Measurements from ENCODE around the gene PPEF1.

PPEF1 gene, protein sequence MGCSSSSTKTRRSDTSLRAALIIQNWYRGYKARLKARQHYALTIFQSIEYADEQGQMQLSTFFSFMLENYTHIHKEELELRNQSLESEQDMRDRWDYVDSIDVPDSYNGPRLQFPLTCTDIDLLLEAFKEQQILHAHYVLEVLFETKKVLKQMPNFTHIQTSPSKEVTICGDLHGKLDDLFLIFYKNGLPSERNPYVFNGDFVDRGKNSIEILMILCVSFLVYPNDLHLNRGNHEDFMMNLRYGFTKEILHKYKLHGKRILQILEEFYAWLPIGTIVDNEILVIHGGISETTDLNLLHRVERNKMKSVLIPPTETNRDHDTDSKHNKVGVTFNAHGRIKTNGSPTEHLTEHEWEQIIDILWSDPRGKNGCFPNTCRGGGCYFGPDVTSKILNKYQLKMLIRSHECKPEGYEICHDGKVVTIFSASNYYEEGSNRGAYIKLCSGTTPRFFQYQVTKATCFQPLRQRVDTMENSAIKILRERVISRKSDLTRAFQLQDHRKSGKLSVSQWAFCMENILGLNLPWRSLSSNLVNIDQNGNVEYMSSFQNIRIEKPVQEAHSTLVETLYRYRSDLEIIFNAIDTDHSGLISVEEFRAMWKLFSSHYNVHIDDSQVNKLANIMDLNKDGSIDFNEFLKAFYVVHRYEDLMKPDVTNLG

DNA sequence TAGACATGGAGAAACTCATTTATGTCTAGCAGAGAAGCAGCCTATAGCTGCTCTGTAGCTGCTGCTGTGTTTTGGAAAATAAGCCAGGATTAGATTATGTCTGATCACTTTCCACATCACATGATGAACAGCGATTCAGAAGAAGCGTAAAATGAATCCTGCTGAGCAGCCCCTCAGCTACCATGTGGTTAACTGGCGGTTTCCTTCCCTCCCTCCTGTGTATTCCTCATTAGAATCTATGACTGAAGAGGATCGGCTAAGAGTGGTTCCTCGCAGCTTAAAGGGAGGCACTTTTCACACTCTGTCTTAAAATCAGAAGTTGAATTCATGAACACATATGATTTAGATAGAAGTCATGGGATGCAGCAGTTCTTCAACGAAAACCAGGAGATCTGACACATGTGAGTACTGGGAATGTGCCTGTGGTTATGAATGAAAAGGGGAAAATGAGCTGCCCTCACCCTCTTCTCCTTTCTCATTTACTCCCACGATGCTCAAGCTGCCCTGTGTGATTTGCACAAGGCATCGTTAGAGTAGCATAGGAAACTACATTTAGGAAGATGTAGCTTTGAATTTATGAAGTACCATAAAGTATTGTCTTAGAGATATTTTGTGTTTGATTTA is at the start of gene PPEF1:
Gene PPEF1 (plus strand): TSS at position 220 of the 624 bp plus-strand sequence. CDS start 136 bp downstream, at position 356.
- TF ChIP-seq ZNF384 (IDR thresholded peaks at IDR 0.05): no peak
- no peak for TF ChIP-seq ELF4 (IDR thresholded peaks at IDR 0.05)
- no peak for TF ChIP-seq FOXA1 (IDR thresholded peaks at IDR 0.05)
- no peak for TF ChIP-seq NFRKB (IDR thresholded peaks at IDR 0.05)
- no peak for TF ChIP-seq TARDBP (IDR thresholded peaks at IDR 0.05)
- TF ChIP-seq SUZ12 (IDR thresholded peaks at IDR 0.05): no peak
- TF ChIP-seq L3MBTL2 (conservative IDR thresholded peaks at IDR 0.05): peak; percentile 65
- no peak for TF ChIP-seq BHLHE40 (IDR thresholded peaks at IDR 0.05; ENCODE audit: borderline replicate concordance)
- peak; percentile 13 for DNase-seq (ENCODE audit: extremely low spot score)
- ChIA-PET POLR2A (interaction anchor here (1.0 kb wide), 1 partner anchor 31 kb away, joined by 5 read pairs; no protein-coding TSS in a partner anchor), CTCF (no interaction called here)

DNA sequence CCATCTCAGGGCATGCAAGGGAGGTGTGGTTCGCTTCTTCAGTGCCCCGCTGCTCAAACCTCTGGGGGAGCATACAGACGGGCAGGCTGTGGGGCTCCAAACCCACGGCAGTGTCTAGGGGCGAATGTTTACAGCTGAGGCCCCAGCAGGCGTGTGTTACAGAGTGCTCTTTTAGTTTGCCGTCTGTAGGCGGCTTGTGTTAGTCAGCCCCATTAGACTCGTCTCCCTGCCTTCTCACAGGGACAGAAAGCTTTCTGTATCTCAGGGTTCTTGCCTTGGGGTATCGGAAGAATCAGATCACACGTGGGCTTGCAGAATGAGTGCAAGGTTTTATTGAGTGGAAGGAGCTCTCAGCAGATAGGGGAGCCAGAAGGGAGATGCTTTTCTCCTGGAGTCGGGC is 46.2 kb upstream of the PPEF1 start:
- ChIA-PET POLR2A (no interaction called here), CTCF (no interaction called here)
- no peak for DNase-seq (ENCODE audit: extremely low spot score)
- TF ChIP-seq NFRKB (IDR thresholded peaks at IDR 0.05): no peak
- no peak for TF ChIP-seq CTBP1 (IDR thresholded peaks at IDR 0.05; ENCODE audit: borderline replicate concordance)
- no peak for TF ChIP-seq HDGF (IDR thresholded peaks at IDR 0.05; ENCODE audit: borderline replicate concordance)
- TF ChIP-seq L3MBTL2 (conservative IDR thresholded peaks at IDR 0.05): no peak
- TF ChIP-seq ELF4 (IDR thresholded peaks at IDR 0.05): no peak
- no peak for TF ChIP-seq FOXA1 (IDR thresholded peaks at IDR 0.05)
- no peak for TF ChIP-seq SP1 (IDR thresholded peaks at IDR 0.05)

DNA sequence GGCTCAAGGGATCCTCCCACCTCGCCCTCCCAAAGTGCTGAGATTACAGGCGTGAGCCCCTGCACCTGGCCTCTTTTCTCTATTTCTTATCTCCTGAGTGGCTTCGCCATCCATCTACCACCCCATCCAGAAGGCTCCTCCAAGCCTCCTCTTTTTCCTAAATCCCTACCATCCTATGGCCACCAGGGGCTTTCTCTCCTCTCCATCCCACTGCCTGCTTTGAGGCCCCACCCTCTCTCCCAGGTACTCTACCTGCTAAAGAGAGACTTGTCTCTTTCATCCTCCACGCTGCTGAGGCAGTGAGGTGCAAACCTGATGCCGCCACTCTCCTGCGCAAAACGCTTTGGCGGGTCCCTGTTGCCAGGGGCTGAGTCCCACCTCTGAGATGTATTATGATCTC is 42.5 kb upstream of the PPEF1 start:
- DNase-seq (ENCODE audit: extremely low spot score): no peak
- ChIA-PET CTCF (no interaction called here), POLR2A (no interaction called here)
- no peak for TF ChIP-seq ELF4 (IDR thresholded peaks at IDR 0.05)
- no peak for TF ChIP-seq CTBP1 (IDR thresholded peaks at IDR 0.05; ENCODE audit: borderline replicate concordance)
- no peak for TF ChIP-seq ARNT (IDR thresholded peaks at IDR 0.05)
- TF ChIP-seq, protein P1, sequence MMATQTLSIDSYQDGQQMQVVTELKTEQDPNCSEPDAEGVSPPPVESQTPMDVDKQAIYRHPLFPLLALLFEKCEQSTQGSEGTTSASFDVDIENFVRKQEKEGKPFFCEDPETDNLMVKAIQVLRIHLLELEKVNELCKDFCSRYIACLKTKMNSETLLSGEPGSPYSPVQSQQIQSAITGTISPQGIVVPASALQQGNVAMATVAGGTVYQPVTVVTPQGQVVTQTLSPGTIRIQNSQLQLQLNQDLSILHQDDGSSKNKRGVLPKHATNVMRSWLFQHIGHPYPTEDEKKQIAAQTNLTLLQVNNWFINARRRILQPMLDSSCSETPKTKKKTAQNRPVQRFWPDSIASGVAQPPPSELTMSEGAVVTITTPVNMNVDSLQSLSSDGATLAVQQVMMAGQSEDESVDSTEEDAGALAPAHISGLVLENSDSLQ (IDR thresholded peaks at IDR 0.05): no peak
- no peak for TF ChIP-seq HDGF (IDR thresholded peaks at IDR 0.05; ENCODE audit: borderline replicate concordance)
- TF ChIP-seq LEF1 (IDR thresholded peaks at IDR 0.05; ENCODE audit: borderline replicate concordance): no peak
- TF ChIP-seq L3MBTL2 (conservative IDR thresholded peaks at IDR 0.05): no peak
- no peak for TF ChIP-seq TARDBP (IDR thresholded peaks at IDR 0.05)
- TF ChIP-seq ZNF384 (IDR thresholded peaks at IDR 0.05): no peak
- no peak for TF ChIP-seq NFRKB (IDR thresholded peaks at IDR 0.05)
- no peak for TF ChIP-seq BHLHE40 (IDR thresholded peaks at IDR 0.05; ENCODE audit: borderline replicate concordance)
- TF ChIP-seq FOXK2 (IDR thresholded peaks at IDR 0.05): no peak
- no peak for TF ChIP-seq FOXA1 (IDR thresholded peaks at IDR 0.05)
- TF ChIP-seq SUZ12 (IDR thresholded peaks at IDR 0.05): no peak
- TF ChIP-seq SP1 (IDR thresholded peaks at IDR 0.05): no peak

DNA sequence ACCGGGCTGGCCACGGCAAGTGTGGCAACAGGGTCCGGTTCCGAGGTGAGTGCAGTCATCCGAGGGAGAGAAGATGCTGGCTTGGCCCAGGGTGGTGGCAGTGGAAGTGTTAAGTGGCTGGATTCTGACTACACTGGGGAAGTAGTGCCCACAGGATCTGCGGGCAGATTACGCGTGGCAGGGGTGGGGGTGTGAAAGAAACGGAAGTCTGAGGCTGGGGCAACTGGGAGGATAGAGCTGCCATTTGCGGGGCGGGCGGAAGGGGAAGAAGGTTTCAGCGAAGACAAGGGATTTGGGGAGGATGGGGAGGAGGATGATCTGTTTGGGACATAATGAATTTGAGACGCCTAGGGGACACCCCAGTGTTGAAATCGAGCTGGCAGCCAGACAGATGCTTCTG is 40.8 kb upstream of the PPEF1 start:
- no peak for TF ChIP-seq ELF4 (IDR thresholded peaks at IDR 0.05)
- TF ChIP-seq NFRKB (IDR thresholded peaks at IDR 0.05): no peak
- TF ChIP-seq L3MBTL2 (conservative IDR thresholded peaks at IDR 0.05): no peak
- no peak for TF ChIP-seq ARNT (IDR thresholded peaks at IDR 0.05)
- no peak for TF ChIP-seq LEF1 (IDR thresholded peaks at IDR 0.05; ENCODE audit: borderline replicate concordance)
- no peak for TF ChIP-seq BHLHE40 (IDR thresholded peaks at IDR 0.05; ENCODE audit: borderline replicate concordance)
- TF ChIP-seq HDGF (IDR thresholded peaks at IDR 0.05; ENCODE audit: borderline replicate concordance): no peak
- TF ChIP-seq FOXA1 (IDR thresholded peaks at IDR 0.05): no peak
- ChIA-PET CTCF (no interaction called here), POLR2A (no interaction called here)
- no peak for DNase-seq (ENCODE audit: extremely low spot score)

DNA sequence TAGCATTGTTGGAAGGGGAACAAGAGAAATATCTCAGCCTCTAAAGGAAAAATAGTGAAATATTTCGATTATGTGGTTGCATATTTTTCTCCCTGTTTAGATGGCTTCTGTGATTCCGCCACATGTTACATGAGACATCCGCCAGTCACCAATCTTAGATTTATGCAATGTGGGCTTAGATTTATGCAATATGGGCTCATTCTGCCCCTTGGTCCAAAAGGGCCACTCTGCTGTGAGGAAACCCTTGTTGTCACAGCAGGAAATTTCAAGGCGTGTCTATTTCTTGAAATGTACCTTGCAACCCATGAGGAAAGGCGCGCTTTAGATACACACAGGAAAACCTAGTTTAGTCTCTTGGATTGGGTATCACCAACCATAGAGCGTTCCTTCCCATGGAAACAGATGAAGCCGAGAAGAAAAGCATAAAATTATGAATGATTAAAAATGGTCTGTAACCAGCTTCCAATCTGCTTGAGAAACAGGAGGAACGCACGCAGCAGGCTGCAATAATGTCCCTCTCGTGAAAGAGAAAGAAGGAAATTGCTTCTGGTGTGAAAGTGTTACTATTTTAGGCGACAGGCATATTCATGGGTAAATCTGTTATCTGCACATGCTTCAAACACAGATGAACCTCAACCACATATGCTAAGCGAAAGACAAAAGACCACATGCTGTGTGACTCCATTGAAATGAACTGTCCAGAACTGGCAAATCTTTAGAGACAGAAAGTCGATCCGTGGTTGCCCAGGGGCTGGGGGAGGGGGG is 39.2 kb upstream of the PPEF1 start:
- CTCF ChIA-PET: no interaction called here
- TF ChIP-seq ZNF384 (IDR thresholded peaks at IDR 0.05) (no peak), HDGF (IDR thresholded peaks at IDR 0.05; ENCODE audit: borderline replicate concordance) (no peak), SP1 (IDR thresholded peaks at IDR 0.05) (no peak), TARDBP (IDR thresholded peaks at IDR 0.05) (no peak), SUZ12 (IDR thresholded peaks at IDR 0.05) (no peak), ELF4 (IDR thresholded peaks at IDR 0.05) (no peak), BHLHE40 (IDR thresholded peaks at IDR 0.05; ENCODE audit: borderline replicate concordance) (no peak), FOXM1 (IDR thresholded peaks at IDR 0.05; ENCODE audit: borderline replicate concordance) (no peak), NFRKB (IDR thresholded peaks at IDR 0.05) (no peak), FOXA1 (IDR thresholded peaks at IDR 0.05) (no peak), FOXK2 (IDR thresholded peaks at IDR 0.05) (no peak)
- no peak for DNase-seq (ENCODE audit: extremely low spot score)
- POLR2A ChIA-PET: no interaction called here

DNA sequence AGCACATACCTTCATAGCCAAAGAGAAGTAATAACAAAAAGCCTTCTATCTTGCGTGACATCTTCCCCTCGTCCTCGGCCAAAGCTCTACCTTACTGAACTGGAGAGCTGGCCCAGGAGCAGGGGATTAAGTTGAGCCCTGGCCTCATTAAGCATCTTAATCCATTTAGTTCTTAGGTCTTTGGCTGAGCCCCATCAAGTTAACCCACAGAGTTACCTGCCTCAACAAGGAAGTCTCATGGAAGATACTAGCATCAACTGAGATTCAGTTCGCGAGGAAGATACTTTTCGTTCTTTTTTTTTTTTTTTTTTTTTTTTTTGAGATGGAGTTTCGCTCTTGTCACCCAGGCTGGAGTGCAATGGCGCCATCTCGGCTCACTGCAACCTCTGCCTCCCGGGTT is 35.4 kb upstream of the PPEF1 start, which contains the start of gene RS1:
Gene RS1 (minus strand): TSS at position 101 of the 400 bp plus-strand sequence. CDS start 40 bp downstream, at position 61.
- DNase-seq (ENCODE audit: extremely low spot score): no peak
- TF ChIP-seq TARDBP (IDR thresholded peaks at IDR 0.05) (no peak), LEF1 (IDR thresholded peaks at IDR 0.05; ENCODE audit: borderline replicate concordance) (no peak), NFRKB (IDR thresholded peaks at IDR 0.05) (no peak), FOXM1 (IDR thresholded peaks at IDR 0.05; ENCODE audit: borderline replicate concordance) (no peak), ZNF384 (IDR thresholded peaks at IDR 0.05) (no peak), SUZ12 (IDR thresholded peaks at IDR 0.05) (no peak), HDGF (IDR thresholded peaks at IDR 0.05; ENCODE audit: borderline replicate concordance) (no peak), L3MBTL2 (conservative IDR thresholded peaks at IDR 0.05) (no peak), FOXK2 (IDR thresholded peaks at IDR 0.05) (no peak), CTBP1 (IDR thresholded peaks at IDR 0.05; ENCODE audit: borderline replicate concordance) (no peak)
- TF ChIP-seq, protein P1 (IDR thresholded peaks at IDR 0.05): no peak
- ChIA-PET POLR2A (no interaction called here), CTCF (no interaction called here)
